Activated CD8-positive, alpha-beta memory T cell treated with anti-CD3 and anti-CD28 coated beads for 36 hours (primary cell): ENCODE measurements around the gene DPYSL5. TPM values are rescaled to one million over a fixed set of nuclear protein-coding genes. Genes with fewer than 3 reads are reported as not detected.

Experiments
- CTCF ChIA-PET: fragments of 350-600 bp; sonication (Branson Sonifier 250); formaldehyde crosslinking; loops from one replicate; lab custom pipeline; 2021; ENCODE audit warnings: antibody characterized with exemption; lab: Charles Lee
- POLR2A ChIA-PET: fragments of 350-600 bp; sonication (Branson Sonifier 250); formaldehyde crosslinking; loops from one replicate; lab custom pipeline; 2021; ENCODE audit warnings: antibody characterized with exemption; lab: Charles Lee
- total RNA-seq, 2 experiments: library from RNA; stranded (reverse); gene quantifications; one replicate each; pipeline ENCODE4 v1.2.3, GENCODE V29; 2021

Gene DPYSL5
- total RNA-seq, 2 experiments from 2014 or later: not detected

GRCh38 chr2:26890341-26891000, 42.5 kb downstream of the DPYSL5 start:
- POLR2A ChIA-PET: no interaction called here
- CTCF ChIA-PET: no interaction called here

DNA sequence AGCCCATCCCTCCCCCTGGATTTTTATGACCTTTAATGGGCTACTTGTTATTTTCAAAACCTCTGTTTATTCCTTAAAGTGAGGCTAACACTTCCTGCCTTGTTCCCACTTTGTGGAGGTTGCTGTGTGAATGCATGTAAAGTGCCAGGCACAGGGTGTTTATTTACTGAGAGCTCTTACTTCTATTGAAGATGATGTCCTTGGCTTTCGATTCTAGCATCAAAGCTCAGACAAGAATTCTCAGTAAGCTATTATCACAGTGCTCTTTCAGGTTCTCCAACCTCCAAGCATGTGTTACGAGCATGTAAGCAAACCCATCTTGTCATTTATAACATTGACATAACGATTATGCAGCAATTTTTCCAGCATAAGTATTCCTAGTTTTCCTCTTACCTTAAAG, 44.2 kb downstream of the DPYSL5 start:
- ChIA-PET POLR2A (interaction anchor here (0.7 kb wide), 1 partner anchor 253 kb away, joined by 4 read pairs; no protein-coding TSS in a partner anchor), CTCF (interaction anchor here (0.7 to 1.2 kb wide), 3 partner anchors 45 to 248 kb away, joined by 3 to 5 read pairs (median 4); no protein-coding TSS in a partner anchor)

- CTCF ChIA-PET: interaction anchor here (1.0 to 1.2 kb wide), 2 partner anchors 46 to 249 kb away, joined by 4 to 5 read pairs; no protein-coding TSS in a partner anchor
- POLR2A ChIA-PET: interaction anchor here (0.6 to 0.7 kb wide), 2 partner anchors 179 to 349 kb away, joined by 3 to 4 read pairs; no protein-coding TSS in a partner anchor
Observed at GRCh38 chr2:26892922-26893524, 45.1 kb downstream of the DPYSL5 start.

DNA sequence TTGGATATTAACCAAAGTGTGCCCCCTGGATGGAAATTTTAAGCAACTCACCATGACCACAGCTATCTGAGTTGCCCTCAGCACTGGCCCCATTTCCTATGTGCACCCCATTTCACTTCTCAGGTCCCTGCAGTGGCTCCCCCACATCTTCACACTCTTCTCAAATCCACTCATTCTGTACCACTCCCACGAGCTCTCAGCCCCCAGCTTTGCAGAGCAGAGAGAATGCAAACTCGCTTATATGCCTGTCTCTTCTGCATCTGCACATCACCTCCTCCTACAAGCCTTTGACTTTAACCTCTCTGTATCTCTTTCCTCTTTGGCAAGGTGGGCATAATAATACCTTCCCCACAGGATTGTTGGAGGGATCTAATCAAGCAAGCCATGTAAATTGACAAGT, 46.2 kb downstream of the DPYSL5 start:
- ChIA-PET CTCF (interaction anchor here (1.7 kb wide), 1 partner anchor 48 kb away, joined by 4 read pairs; no protein-coding TSS in a partner anchor), POLR2A (no interaction called here)

- CTCF ChIA-PET: no interaction called here
- POLR2A ChIA-PET: no interaction called here
Observed at GRCh38 chr2:26897807-26898479, 50.0 kb downstream of the DPYSL5 start.

DNA sequence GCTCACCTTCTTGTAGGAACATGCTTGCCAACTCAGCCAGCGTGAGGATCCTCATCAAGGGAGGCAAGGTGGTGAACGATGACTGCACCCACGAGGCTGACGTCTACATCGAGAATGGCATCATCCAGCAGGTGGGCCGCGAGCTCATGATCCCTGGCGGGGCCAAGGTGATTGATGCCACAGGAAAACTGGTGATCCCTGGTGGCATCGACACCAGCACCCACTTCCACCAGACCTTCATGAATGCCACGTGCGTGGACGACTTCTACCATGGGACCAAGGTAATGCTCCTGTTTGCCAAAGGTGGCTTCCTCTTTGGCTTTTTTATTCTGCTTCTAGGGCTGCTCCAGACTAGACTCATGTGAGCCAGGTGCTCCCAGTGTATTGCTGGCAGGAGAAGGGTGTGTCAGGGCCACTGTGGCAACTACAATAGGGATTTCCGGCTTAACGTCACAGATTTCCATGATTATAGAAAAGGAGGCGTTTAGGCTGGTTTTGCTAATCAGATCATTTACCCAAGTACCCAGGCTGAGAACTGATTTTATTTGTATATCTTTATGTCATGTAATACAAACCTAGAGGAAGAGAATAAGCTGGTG, 50.6 kb downstream of the DPYSL5 start:
- CTCF ChIA-PET: no interaction called here
- POLR2A ChIA-PET: no interaction called here

DNA sequence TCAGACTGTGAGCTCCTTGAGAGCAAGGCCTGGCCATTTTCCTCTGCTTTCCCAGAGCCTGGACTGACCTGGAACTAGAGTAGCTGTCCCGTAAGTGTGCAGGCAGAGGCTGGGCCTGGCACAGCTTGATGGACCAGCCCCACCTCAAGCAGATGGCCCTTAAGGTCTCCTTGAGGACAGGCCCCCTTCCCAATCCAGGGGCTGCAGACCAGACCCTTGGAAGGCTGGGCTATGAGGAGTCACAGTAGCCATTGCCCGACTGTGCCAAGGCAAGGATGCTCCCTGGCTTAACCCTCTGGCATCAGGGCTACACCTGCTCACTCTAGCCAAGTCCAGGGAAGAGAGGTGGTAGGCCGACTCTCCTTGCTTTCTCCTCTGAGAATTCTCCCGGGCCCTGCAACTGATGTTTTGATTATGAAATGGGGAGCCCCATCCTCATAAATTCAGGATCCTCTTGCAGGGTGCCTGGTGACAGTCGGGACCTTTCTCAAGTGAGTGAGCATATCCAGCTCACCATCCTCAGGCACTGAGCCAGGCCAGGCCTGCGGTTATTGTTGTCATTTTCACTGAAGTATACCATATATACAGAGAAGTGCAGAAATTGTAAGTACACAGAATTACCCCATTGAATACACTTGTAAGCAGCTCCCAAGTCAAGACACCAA, 51.7 kb downstream of the DPYSL5 start:
- ChIA-PET CTCF (no interaction called here), POLR2A (no interaction called here)

GRCh38 chr2:26900831-26901321, 52.9 kb downstream of the DPYSL5 start:
- ChIA-PET POLR2A (no interaction called here), CTCF (no interaction called here)

DNA sequence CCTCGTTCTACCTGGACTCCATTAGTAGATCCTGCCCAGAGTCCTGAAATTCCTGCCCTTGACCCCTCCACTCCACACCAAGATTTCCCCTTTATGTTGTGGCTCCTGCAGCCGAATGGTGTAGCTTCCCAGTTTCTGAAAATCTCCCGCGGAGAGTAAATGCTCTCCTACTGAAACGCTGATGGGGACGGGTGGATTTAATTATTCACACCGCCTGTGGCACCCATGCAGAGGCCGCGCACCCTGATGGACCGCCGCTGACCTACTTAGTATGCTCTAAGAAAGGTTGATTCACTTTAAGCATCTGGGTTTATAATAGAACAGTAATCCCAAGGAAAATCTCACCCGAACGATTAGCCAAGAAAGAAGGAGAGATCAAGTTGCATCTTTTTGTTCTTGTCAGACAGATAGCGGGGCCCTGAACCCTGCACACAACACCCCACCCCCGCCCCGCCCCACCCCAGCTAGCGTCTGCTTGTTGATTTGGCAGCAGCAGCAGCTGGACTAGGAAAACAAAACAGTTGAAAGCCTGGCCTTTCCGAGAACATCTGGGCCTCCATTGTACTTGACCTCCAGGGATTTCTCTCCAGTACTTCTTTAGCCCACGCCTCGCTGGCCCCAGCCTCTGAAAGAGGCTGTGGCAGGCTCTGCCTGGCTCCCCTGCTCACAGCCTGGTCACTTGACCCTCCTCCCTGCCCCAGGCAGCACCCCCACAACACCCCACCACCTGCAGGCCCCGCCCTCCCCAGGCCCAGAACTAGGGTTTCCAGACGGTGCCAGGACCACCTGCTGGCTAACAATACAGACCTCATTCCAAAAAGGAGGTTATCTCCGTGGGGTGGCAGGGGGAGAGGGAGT, 53.6 kb downstream of the DPYSL5 start:
- POLR2A ChIA-PET: no interaction called here

GRCh38 chr2:26903676-26904075, 55.7 kb downstream of the DPYSL5 start:
- POLR2A ChIA-PET: no interaction called here
- CTCF ChIA-PET: no interaction called here

More for the DNA sequence above, 53.6 kb downstream of the DPYSL5 start:
- CTCF ChIA-PET: no interaction called here

DNA sequence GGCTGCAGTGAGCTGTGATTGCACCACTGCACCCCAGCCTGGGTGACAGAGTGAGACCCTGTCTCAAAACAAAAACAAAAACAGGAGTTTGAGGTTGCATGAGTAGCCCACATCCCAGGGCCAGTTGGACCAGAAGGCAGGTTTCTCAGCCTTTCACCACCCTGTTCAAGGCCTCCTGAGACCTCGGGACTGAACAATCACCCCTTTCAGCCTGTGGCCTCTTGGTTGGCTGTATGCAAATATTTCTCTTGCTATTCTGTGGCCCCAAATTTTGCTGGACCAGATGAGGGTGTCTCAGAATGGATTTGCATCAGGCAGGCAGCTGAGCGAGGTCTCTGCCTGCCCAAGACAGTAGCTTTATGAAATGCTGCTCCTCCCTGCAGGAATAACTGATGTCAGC, 56.9 kb downstream of the DPYSL5 start:
- POLR2A ChIA-PET: no interaction called here
- CTCF ChIA-PET: no interaction called here

- CTCF ChIA-PET: interaction anchor here (1.4 kb wide), 1 partner anchor 20 kb away, joined by 4 read pairs; no protein-coding TSS in a partner anchor
- POLR2A ChIA-PET: no interaction called here
Observed at GRCh38 chr2:26905341-26906198, 57.6 kb downstream of the DPYSL5 start.

DNA sequence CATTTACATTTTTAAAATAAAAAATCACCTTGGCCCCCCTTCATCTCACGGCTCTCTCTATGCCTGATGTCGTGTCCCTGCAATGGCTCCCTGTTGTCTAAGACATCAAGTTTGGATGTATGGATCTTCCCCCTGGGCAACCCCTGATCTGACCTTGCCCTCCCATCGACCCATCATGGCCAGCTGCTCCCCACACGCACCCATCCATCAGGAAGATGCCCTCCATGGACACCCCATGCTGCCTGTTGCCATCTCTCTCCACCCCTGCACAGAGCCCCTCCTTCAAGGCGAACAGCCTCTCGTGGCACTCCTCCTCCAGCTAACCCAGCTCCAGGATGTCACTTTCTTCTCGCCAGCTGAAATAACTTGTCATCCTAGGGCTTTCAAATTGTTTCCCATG, 59.5 kb downstream of the DPYSL5 start:
- ChIA-PET CTCF (interaction anchor here (1.4 kb wide), 1 partner anchor 18 kb away, joined by 4 read pairs; no protein-coding TSS in a partner anchor), POLR2A (no interaction called here)

DNA sequence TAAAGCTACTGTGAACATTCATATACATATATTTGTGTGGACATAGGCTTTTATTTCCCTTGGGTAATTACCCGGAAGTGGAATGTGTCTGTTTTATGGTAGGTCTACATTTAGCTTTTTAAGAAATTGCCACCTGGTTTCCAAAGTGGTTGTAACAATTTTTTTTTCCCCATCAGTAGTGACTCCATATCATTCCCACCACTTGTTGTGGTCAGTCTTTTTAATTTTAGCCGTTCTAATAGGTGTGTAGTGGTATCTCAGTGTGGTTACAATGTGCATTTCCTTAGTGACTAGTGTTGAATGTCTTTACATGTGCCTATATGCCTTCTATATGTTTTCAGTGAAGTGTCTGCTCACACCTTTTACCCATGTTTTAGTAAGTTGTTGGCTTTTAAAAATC, 62.2 kb downstream of the DPYSL5 start:
- POLR2A ChIA-PET: no interaction called here
- CTCF ChIA-PET: interaction anchor here (0.6 kb wide), 1 partner anchor 214 kb away, joined by 3 read pairs; no protein-coding TSS in a partner anchor

GRCh38 chr2:26911911-26912861, 64.3 kb downstream of the DPYSL5 start:
- POLR2A ChIA-PET: no interaction called here

GRCh38 chr2:26913606-26913998, 65.7 kb downstream of the DPYSL5 start:
- ChIA-PET POLR2A (no interaction called here), CTCF (no interaction called here)

More at GRCh38 chr2:26911911-26912861, 64.3 kb downstream of the DPYSL5 start:
- CTCF ChIA-PET: no interaction called here
